Ovary (tissue), 3 donors: ENCODE results near the gene ZNF385D.

ENCODE experiments used
- CTCF ChIP-seq, 3 donors: fragments of 450-650 bp in 2 of 3; fragments of 200-600 bp in 1 of 3; IDR thresholded peaks; one replicate each; pipeline versions ENCODE4 v1.5.1 to v1.8.0; 2016 to 2022; ENCODE audit warnings: antibody characterized with exemption in 3 of 3, mild to moderate bottlenecking in 1 of 3
- EP300 ChIP-seq: sonication (generic); formaldehyde crosslinking; IDR thresholded peaks from one replicate; pipeline ENCODE4 v1.6.1; 2017; ENCODE audit warnings: antibody characterized with exemption
- donor health status: DM: no; HTN: no; CAD: no.

DNA sequence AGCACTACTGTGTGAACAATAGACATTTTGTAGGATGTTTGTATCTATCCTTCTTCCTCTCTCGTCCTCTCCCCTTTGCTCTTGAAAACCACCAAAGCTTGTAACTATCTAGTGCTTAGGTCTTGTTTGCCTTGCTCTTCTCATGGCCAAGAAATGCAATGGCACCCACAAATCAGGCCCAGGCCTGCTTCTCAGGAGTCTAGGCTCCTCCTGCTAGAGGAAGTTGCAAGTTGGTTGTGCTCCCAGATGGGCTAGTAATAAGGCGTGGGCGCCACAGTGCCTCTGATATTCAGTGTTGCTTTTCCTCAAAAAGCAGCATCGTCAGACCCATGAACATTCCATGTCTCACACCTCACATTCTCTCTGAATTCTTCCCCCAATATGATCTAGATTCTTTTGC lies 28.7 kb downstream of the ZNF385D start:
- TF ChIP-seq CTCF (IDR thresholded peaks at IDR 0.05), result no peak
- no peak for TF ChIP-seq EP300
